Measurements from ENCODE around the gene CXCL11.

GRCh38 chr4:76010576-76010975 lies 25.3 kb downstream of the CXCL11 start:
- TF ChIP-seq CTCF (conservative IDR thresholded peaks at IDR 0.05) (no peak), EZH2 (IDR thresholded peaks at IDR 0.05; ENCODE audit: low read depth) (no peak)
